ENCODE measurements around the gene ACADVL. TPM values are rescaled to one million over a fixed set of nuclear protein-coding genes. Genes with fewer than 3 reads are reported as not detected.

The ACADVL gene
- total and polyA plus RNA-seq, 2 of the 4 experiments (the other 2 are of a cell fraction), result 139 to 752 TPM

- TF ChIP-seq RCOR1 (IDR thresholded peaks at IDR 0.05; ENCODE audit: insufficient replicate concordance, low read length) (no peak), MXI1 (IDR thresholded peaks at IDR 0.05; ENCODE audit: borderline replicate concordance, low read depth, low read length) (no peak), SMC3 (IDR thresholded peaks at IDR 0.05; ENCODE audit: low read depth, low read length) (peak; percentile 42), RAD21 (IDR thresholded peaks at IDR 0.05; ENCODE audit: low read length) (peak; percentile 61), RFX5 (IDR thresholded peaks at IDR 0.05; ENCODE audit: low read depth, low read length) (no peak), MAFK (IDR thresholded peaks at IDR 0.05; ENCODE audit: low read depth, low read length) (peak; percentile 58)
Observed at GRCh38 chr17:7220593-7221277, 997 bp downstream of the ACADVL start (continued).

Measured in IMR-90 (cell line).